Activated T-helper 1 cell treated with anti-CD3 and anti-CD28 coated beads, Interleukin-2, amount 50 U/mL, for 16 hours (primary cell): ENCODE data around the gene MED13L.

ENCODE experiments used
- DNase-seq, 2 donors: peaks; one replicate each; pipeline ENCODE4 v3.0.0-alpha.2; 2020; ENCODE audit warnings: low read depth in 1 of 2, low spot score in 1 of 2

MED13L gene

GRCh38 chr12:116213885-116214527, 63.5 kb downstream of the MED13L start:
- no peak for DNase-seq

- no peak for DNase-seq
Measured at GRCh38 chr12:116213014-116213413, 64.5 kb downstream of the MED13L start.

- DNase-seq: no peak
Measured at GRCh38 chr12:116210762-116211161, 66.7 kb downstream of the MED13L start.

- DNase-seq: no peak
Measured at GRCh38 chr12:116210131-116210530, 67.4 kb downstream of the MED13L start.

- no peak for DNase-seq
Measured at GRCh38 chr12:116209503-116209902, 68.0 kb downstream of the MED13L start.

GRCh38 chr12:116207274-116207673, 70.2 kb downstream of the MED13L start:
- DNase-seq: no peak

- no peak for DNase-seq
Measured at GRCh38 chr12:116206828-116207227, 70.7 kb downstream of the MED13L start.

GRCh38 chr12:116204785-116205184, 72.7 kb downstream of the MED13L start:
- no peak for DNase-seq

GRCh38 chr12:116204169-116204568, 73.3 kb downstream of the MED13L start:
- no peak for DNase-seq

GRCh38 chr12:116202940-116203339, 74.6 kb downstream of the MED13L start:
- no peak for DNase-seq

- no peak for DNase-seq
Measured at GRCh38 chr12:116202433-116202832, 75.1 kb downstream of the MED13L start.

GRCh38 chr12:116201908-116202307, 75.6 kb downstream of the MED13L start:
- no peak for DNase-seq

GRCh38 chr12:116201359-116201758, 76.1 kb downstream of the MED13L start:
- no peak for DNase-seq

- no peak for DNase-seq
Measured at GRCh38 chr12:116200812-116201211, 76.7 kb downstream of the MED13L start.

GRCh38 chr12:116199160-116199706, 78.3 kb downstream of the MED13L start:
- no peak for DNase-seq

- no peak for DNase-seq
Measured at GRCh38 chr12:116196752-116197718, 80.5 kb downstream of the MED13L start.

GRCh38 chr12:116196226-116196625, 81.3 kb downstream of the MED13L start:
- no peak for DNase-seq

GRCh38 chr12:116194935-116195431, 82.5 kb downstream of the MED13L start:
- peak in 1 of 2 donors; percentile 13 for DNase-seq

- no peak for DNase-seq
Measured at GRCh38 chr12:116189692-116190091, 87.8 kb downstream of the MED13L start.

GRCh38 chr12:116188581-116188980, 88.9 kb downstream of the MED13L start:
- DNase-seq: no peak

- no peak for DNase-seq
Measured at GRCh38 chr12:116187151-116187511, 90.4 kb downstream of the MED13L start.
